BLaER1 treated with 17β-estradiol and CSF1 and Interleukin-3, amounts not matched to agents 10 nM and 100 nM (cell line): Measurements from ENCODE around the gene COMTD1.

Source experiments
- H3K27ac ChIP-seq, 11 experiments: shearing (Covaris generic); formaldehyde crosslinking; 2 replicates each; pipeline ENCODE4 v1.8.1; 2022
- H3K27me3 ChIP-seq, 11 experiments: shearing (Covaris generic); formaldehyde crosslinking; 2 replicates each; pipeline ENCODE4 v1.8.1; 2022
- H3K36me3 ChIP-seq, 11 experiments: shearing (Covaris generic); formaldehyde crosslinking; 2 replicates each; pipeline ENCODE4 v1.8.1; 2022
- H3K4me1 ChIP-seq, 10 experiments: shearing (Covaris generic); formaldehyde crosslinking; 2 replicates each; pipeline ENCODE4 v1.8.1; 2022
- H3K4me2 ChIP-seq, 11 experiments: shearing (Covaris generic); formaldehyde crosslinking; 2 replicates each; pipeline ENCODE4 v1.8.1; 2022
- H3K4me3 ChIP-seq, 10 experiments: shearing (Covaris generic); formaldehyde crosslinking; 2 replicates each; pipeline ENCODE4 v1.8.1; 2022
- H3K9ac ChIP-seq, 11 experiments: shearing (Covaris generic); formaldehyde crosslinking; 2 replicates each; pipeline ENCODE4 v1.8.1; 2022
- H3K9me3 ChIP-seq, 11 experiments: shearing (Covaris generic); formaldehyde crosslinking; replicated peaks in 1 of 11; 2 replicates each; pipeline ENCODE4 v1.8.1; 2022
- H4K20me1 ChIP-seq, 11 experiments: shearing (Covaris generic); formaldehyde crosslinking; 2 replicates each; pipeline ENCODE4 v1.8.1; 2022
- Cebpa-rat ChIP-seq, 11 experiments: shearing (Covaris generic); IDR thresholded peaks; 2 replicates each; pipeline ENCODE4 v1.8.1; 2022

The COMTD1 gene

GRCh38 chr10:75238182-75239095 is 2.7 kb upstream of the COMTD1 start:
- TF ChIP-seq Cebpa-rat (IDR thresholded peaks at IDR 0.05), result no peak
- H3K27me3 ChIP-seq, result no peaks in the 10 kb centered on the region

GRCh38 chr10:75236178-75236825 is 545 bp upstream of the COMTD1 start:
- Histone ChIP-seq H3K4me1 (peaks cover 5 to 43% (median 33%) of the 10 kb centered on the region in 10 experiments; a peak in 18 of 20 replicates), H3K9me3 (no peaks in the 10 kb centered on the region), H3K4me2 (peak overlapping the region; percentile 90 to 100 (median 100); a peak in 21 of 22 replicates), H3K36me3 (peaks cover 20 to 24% (median 23%) of the 10 kb centered on the region in 11 experiments), H3K4me3 (peak overlapping the region in 9 of 10 experiments; percentile 56 to 85 (median 78); a peak in 15 of 20 replicates), H3K9ac (peak overlapping the region; percentile 74 to 88 (median 83); a peak in 19 of 22 replicates), H3K27ac (peak overlapping the region in 5 of 11 experiments; percentile 7 to 88 (median 52); a peak in 8 of 22 replicates), H3K27me3 (no peaks in the 10 kb centered on the region), H4K20me1 (peaks cover 14 to 28% (median 27%) of the 10 kb centered on the region in 11 experiments; a peak in 21 of 22 replicates)
- TF ChIP-seq Cebpa-rat (IDR thresholded peaks at IDR 0.05), result no peak

More at GRCh38 chr10:75238182-75239095, 2.7 kb upstream of the COMTD1 start:
- H3K27ac ChIP-seq, result no peak overlapping the region
- no peaks in the 10 kb centered on the region for H3K9me3 ChIP-seq
- peaks cover 5 to 38% (median 30%) of the 10 kb centered on the region in 10 experiments; a peak in 18 of 20 replicates for H3K4me1 ChIP-seq
- no peak overlapping the region for H3K4me3 ChIP-seq
- no peak overlapping the region; a peak in 1 of 22 replicates for H3K4me2 ChIP-seq
- peaks cover 0 to 7% (median 6%) of the 10 kb centered on the region in 11 experiments; a peak in 20 of 22 replicates for H4K20me1 ChIP-seq
- no peak overlapping the region for H3K9ac ChIP-seq
- H3K36me3 ChIP-seq, result peaks cover 0 to 3% (median 1%) of the 10 kb centered on the region in 11 experiments; a peak in 9 of 22 replicates

GRCh38 chr10:75234683-75235374 is 928 bp downstream of the COMTD1 start:
- Histone ChIP-seq H3K27ac (peak overlapping the region; percentile 59 to 88 (median 78)), H4K20me1 (peaks cover 26 to 42% (median 40%) of the 10 kb centered on the region in 11 experiments; a peak in 21 of 22 replicates), H3K9ac (peak overlapping the region; percentile 74 to 88 (median 83))

GRCh38 chr10:75234017-75234682 is 1.6 kb downstream of the COMTD1 start:
- TF ChIP-seq Cebpa-rat (IDR thresholded peaks at IDR 0.05), result no peak
- Histone ChIP-seq H3K4me2 (peak overlapping the region; percentile 90 to 100 (median 100)), H3K4me3 (peak overlapping the region; percentile 56 to 85 (median 78)), H3K9ac (peak overlapping the region; percentile 74 to 88 (median 83)), H3K4me1 (peaks cover 13 to 32% (median 24%) of the 10 kb centered on the region in 10 experiments), H3K27ac (peak overlapping the region; percentile 59 to 88 (median 78); a peak in 21 of 22 replicates), H3K27me3 (no peaks in the 10 kb centered on the region), H3K9me3 (no peaks in the 10 kb centered on the region), H3K36me3 (peaks cover 36 to 46% (median 42%) of the 10 kb centered on the region in 11 experiments), H4K20me1 (peaks cover 33 to 49% (median 47%) of the 10 kb centered on the region in 11 experiments; a peak in 21 of 22 replicates)

More at GRCh38 chr10:75234683-75235374, 928 bp downstream of the COMTD1 start:
- Histone ChIP-seq H3K9me3 (no peaks in the 10 kb centered on the region), H3K4me3 (peak overlapping the region; percentile 56 to 85 (median 78)), H3K27me3 (no peaks in the 10 kb centered on the region), H3K36me3 (peaks cover 29 to 39% (median 35%) of the 10 kb centered on the region in 11 experiments), H3K4me1 (peaks cover 9 to 32% (median 23%) of the 10 kb centered on the region in 10 experiments), H3K4me2 (peak overlapping the region; percentile 90 to 100 (median 100))
- TF ChIP-seq Cebpa-rat (IDR thresholded peaks at IDR 0.05), result no peak

- H3K4me1 ChIP-seq, result peaks cover 13 to 32% (median 24%) of the 10 kb centered on the region in 10 experiments
- H3K27me3 ChIP-seq, result no peaks in the 10 kb centered on the region
- H3K9me3 ChIP-seq, result no peaks in the 10 kb centered on the region
- peaks cover 42 to 52% (median 48%) of the 10 kb centered on the region in 11 experiments for H3K36me3 ChIP-seq
- H3K4me2 ChIP-seq, result peak overlapping the region; percentile 90 to 100 (median 100)
- peaks cover 39 to 55% (median 53%) of the 10 kb centered on the region in 11 experiments; a peak in 21 of 22 replicates for H4K20me1 ChIP-seq
- peak overlapping the region in 10 of 11 experiments; percentile 27 to 83 (median 64); a peak in 19 of 22 replicates for H3K9ac ChIP-seq
- H3K27ac ChIP-seq, result peak overlapping the region in 10 of 11 experiments; percentile 6 to 67 (median 52); a peak in 17 of 22 replicates
- no peak for TF ChIP-seq Cebpa-rat (IDR thresholded peaks at IDR 0.05)
- H3K4me3 ChIP-seq, result peak overlapping the region; percentile 31 to 85 (median 77); a peak in 19 of 20 replicates
Observed at GRCh38 chr10:75233444-75234016, 2.2 kb downstream of the COMTD1 start.

- Histone ChIP-seq H3K4me2 (no peak overlapping the region), H3K9ac (no peak overlapping the region), H4K20me1 (peaks cover 55 to 71% (median 69%) of the 10 kb centered on the region in 11 experiments; a peak in 21 of 22 replicates), H3K9me3 (no peaks in the 10 kb centered on the region), H3K27ac (no peak overlapping the region), H3K4me1 (peaks cover 13 to 32% (median 24%) of the 10 kb centered on the region in 10 experiments), H3K36me3 (peaks cover 58 to 68% (median 64%) of the 10 kb centered on the region in 11 experiments), H3K4me3 (no peak overlapping the region), H3K27me3 (no peaks in the 10 kb centered on the region)
- TF ChIP-seq Cebpa-rat (IDR thresholded peaks at IDR 0.05), result no peak
Observed at GRCh38 chr10:75231672-75232581, 3.8 kb downstream of the COMTD1 start.

- no peak overlapping the region for H3K4me2 ChIP-seq
- H3K27me3 ChIP-seq, result no peaks in the 10 kb centered on the region
- H3K27ac ChIP-seq, result no peak overlapping the region
- H3K4me1 ChIP-seq, result peaks cover 8 to 25% (median 21%) of the 10 kb centered on the region in 10 experiments
- H3K4me3 ChIP-seq, result no peak overlapping the region
- peaks cover 72 to 81% (median 77%) of the 10 kb centered on the region in 11 experiments for H3K36me3 ChIP-seq
- no peak for TF ChIP-seq Cebpa-rat (IDR thresholded peaks at IDR 0.05)
- H4K20me1 ChIP-seq, result peaks cover 68 to 84% (median 82%) of the 10 kb centered on the region in 11 experiments
- H3K9ac ChIP-seq, result no peak overlapping the region
- H3K9me3 ChIP-seq, result no peaks in the 10 kb centered on the region
Observed at GRCh38 chr10:75230600-75231038, 5.1 kb downstream of the COMTD1 start.
